NCI-H345 treated with DMSO at 0.1 percent for 48 hours (cell line): ENCODE measurements around the gene GALNT13.

Experiments used
- DNase-seq: peaks from one replicate; lab custom pipeline; 2025; ENCODE audit not compliant: unreplicated experiment; lab: John Stamatoyannopoulos, UW

The GALNT13 gene

DNA sequence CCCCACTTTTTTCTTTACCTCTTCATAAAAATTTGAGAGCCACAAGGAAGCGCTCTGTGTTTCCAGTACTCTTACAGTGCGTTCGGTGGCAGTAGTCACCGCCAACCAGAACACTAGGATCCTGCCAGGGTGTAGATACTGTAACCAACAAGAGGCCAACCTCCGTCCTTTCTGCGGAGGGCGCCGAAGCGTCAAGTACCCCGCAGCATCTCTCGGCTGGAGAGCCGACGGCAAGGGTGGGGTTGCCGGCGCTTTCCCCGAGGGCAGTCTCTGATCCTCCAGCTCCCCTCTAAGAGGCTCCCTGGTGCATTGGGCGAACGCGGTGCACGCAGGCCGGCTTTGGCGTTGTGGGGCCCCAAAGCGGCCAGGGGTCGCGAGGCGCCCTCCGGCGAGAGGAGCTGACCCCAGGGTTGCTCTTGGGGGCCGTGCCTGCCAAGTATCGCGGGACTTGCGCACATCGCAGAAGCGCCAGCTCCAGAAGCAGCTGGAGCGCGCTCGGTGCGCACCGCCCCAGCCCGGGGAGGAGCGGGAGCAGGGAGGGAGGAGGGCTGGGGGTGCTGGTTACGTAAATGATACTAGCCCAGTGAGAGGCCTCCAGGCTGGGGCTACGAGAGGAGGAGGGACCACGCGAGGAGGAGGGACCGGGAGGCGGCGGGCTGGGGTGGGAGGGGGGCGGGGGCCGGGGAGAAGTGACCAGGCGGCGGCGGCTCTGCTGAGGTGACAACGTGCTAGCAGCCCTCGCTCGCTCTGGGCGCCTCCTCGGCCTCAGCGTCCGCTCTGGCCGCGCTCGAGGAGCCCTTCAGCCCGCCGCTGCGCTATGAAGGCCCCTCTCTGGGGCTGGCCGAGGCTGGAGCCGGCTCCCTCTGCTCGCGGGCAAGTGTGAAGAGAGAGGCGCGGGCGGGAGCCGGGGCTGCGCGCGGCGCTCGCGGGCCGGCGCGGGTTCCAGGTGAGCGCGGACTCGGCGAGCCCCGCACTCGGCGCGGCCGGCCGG, at the start of gene GALNT13:
Gene GALNT13, plus strand, starts transcription at position 692 of the 991 bp plus-strand sequence.
- peak; percentile 82 for DNase-seq

DNA sequence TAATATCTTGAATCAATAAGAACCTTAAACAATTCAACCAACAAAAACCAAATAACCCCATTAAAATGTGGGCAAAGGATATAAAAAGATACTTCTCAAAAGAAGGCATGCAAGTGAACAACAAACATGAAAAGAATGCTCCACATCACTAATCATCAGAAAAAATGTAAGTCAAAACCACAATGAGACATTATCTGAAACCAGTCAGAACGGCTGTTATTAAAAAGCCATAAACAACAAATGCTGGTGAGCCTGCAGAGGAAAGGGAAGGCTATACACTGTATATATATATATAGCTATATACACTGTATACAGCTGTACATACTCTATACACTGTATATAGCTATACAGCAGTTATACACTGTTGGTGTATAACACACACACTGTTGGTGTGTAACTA, 47.8 kb upstream of the GALNT13 start:
- DNase-seq: no peak

DNA sequence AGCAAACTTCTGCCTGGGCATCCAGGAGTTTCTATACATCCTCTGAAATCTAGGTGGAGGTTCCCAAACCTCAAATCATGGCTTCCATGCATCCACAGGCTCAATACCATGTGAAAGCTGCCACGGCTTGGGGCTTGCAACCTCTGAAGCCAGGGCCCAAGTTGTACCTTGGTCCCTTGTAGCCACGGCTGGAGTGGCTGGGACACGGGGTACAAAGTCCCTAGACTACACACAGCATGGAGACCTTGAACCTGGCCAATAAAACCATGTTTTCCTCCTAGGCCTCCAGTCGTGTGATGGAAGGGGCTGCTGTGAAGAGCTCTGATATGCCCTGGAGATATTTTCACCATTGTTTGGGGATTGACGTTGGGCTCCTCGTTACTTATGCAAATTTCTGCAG, 43.4 kb upstream of the GALNT13 start:
- no peak for DNase-seq

DNA sequence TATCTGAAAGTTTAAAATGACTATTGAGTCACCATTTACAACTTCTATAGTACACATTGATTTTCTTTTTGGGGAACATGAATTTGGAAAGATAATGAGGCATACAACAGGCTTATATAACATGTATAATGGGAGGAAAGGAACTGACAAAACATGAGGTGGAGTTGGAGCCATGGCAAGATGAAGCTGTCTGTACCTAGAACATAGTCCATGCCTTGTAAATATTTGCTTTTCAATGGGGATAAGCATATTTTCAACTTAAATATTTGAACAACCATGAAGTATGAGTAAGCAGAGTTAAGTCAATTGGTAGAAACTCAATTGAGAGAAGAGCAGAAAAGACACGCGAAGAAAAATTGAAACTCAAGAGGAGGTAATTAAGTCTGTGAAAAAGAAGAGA, 37.1 kb upstream of the GALNT13 start:
- DNase-seq: no peak

DNA sequence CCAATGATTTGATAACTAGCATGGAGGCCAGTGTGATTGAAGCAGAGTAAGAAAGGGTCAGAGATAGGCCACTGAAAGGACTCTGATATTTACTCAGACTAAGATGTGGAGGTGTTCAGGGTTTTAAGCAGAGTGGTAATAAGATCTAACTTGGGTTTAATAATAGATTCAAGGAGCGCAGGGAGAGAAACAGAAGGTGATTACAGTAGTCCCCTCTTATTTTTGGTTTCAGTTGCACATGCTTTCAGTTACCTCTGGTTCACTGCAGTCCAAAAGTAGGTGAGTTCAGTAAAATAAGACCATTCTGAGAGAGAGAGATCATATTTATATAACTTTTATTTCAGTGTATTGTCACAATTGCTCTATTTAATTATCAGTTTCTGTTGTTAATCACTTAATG, 13.5 kb upstream of the GALNT13 start:
- DNase-seq: no peak

DNA sequence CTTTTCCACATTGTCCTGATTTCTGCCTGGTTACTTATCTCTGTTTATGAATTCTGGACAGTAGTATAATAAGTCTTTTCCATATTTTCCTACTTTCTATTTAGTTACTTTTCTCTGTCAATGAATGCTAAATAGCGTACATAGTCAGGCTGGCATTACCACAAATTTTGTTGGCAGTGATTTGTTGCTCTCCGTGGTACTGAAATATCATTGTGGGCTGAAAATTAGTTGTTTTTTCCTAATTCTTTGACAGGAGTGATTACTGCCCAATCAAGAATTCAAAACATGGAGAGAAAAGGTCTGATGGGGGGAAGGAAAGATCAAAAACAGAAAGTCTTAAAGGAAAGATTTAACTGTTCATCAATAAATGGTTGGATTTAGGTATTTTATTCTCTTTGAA, 7.7 kb upstream of the GALNT13 start:
- DNase-seq: no peak

DNA sequence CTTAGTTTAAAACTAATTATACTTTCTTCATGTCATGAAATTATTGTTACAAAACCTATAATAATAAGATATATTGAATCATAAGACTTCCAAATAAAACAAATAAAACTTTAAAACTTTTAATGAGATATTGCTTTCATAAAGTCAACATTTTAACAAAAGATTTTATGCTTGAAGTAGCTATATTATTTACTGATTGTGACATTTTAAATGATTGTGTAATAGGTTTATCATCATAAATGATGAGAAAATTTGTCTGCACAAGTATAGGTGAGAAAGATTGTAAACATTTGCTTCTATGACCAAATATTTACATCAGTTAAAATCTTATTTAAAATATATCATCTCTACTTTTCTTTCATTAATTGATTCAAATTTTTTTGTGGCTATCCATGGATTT, 5.1 kb upstream of the GALNT13 start:
- DNase-seq: no peak

DNA sequence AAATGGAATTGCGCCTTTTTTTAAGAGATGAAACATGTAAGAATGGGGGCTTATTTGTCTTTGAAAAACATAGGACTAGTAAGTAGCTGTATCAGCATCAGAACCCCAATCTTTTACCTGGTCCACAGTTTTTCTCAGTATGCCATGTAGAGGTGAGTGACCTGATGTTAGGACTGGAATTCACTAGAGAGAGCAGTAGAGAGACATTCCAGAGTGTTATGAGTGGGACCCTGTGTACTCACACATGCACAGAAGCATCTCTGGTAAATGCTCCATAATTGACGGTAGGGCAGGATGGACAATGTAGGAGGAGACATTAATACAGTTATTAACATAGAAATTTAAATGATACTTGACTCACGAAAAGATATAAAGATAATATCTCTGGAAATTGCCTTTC, 1.4 kb upstream of the GALNT13 start:
- peak; percentile 35 for DNase-seq

DNA sequence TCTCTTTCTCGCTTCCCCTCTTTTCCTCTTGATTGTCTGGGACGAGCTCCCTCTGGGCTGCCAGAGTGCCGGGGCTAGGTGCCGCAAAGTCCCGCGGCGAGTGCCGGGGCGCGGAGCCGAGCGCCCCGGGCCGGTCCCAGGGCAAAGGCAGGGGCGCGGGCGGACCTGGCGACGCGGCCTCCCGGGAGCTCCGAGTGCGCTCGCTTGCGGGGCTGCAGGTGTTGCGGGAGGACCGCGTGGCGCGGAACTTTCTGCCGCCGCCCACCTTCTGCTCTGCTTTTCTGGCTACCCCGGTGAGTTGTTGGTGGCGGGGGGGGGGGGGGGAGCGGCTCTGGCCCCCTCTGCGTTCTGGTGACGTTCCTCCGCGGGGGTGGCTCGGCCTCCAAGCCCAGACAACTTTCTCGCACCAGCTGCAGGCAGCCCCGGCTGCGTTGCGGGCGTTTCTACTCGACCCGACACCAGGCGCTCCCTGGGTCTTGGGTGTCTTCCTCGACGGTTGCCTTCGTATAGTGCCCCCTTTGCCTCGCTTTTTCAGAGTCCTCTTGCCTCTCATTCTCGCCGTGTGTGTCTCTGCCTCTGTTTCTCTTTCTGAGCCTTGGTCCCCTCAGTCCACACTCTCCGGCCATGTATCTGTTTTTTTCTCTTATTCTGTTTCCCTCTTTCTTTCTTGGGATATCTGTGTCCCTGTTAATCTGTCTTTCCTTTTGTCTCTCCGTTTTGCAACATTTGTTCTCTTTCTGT, 759 bp downstream of the GALNT13 start:
- peak; percentile 14 for DNase-seq

DNA sequence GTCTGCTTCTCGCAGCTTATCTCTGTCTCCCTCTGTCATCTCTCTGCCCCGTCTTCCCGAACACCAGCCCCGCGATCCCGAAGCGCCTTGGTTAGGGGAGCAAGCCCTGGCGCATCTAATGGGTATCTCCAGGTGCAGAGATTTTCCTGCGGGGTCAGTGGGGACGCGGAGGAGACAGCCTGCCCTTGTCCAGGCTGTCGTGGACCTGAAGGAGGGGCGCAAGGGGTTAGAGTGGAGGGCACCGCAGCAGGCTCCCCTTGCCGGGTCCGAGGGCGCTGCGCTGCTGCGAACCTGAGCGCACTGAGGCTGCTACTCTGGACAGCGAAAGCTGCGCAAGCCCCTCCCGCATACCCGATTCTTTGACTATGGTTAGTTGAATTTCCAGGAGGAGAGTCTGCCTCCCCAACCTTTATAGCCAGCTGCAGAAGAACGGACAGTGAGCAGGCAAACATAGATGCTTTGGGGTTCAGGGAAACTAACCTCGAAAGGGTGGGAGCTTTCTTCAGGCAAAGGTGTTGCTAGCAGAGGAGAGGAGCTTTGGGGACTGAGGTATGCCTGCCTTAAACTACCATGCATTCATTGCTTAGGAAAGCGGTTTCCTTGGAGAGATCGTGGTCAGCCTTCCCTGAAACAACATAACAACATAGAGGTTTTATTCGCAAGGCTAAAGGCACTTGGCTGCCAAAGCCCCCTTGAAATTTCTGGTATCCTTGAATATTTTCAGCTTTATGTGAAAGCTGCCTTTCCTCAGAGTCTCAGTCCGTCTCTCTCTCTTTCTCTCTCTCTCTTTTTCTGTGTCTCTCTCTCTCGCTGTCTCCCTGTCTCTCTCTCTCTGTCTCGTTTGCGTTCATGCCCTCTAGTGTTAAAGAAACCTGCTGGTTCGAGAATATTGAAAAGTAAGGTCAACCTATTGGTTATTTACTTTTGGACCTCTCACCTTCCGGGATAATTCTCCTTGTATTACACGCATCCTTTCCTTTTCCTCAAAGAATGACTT, 1.6 kb downstream of the GALNT13 start:
- peak; percentile 12 for DNase-seq

DNA sequence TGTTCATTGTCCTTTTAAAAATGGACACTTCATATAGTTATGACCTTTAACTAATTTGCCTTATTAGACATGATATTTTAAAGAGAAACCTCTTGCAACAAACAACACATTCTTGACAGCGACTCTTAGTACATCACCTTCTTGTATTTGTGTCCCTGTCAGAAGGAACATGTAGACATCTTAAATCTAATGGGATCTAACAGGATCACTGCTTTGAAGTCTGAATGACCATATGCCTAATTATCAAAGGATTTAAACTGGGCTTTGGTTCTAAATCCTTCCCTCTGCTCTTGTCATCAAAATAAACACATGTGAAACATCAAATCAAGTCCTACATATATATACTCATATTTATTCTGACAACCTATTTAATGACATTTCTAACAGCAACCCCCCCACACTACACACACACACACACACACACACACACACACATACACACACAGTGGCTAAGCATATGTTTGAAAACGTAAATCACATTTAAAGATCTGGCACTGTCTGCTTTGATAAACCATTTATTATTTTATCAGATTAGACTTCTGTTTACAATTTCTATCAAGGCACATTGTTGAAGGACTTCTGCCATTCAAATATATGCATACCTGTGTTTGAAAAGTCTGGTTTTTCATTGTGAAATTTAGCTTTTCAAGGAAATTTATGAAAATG, 4.2 kb downstream of the GALNT13 start:
- DNase-seq: no peak

DNA sequence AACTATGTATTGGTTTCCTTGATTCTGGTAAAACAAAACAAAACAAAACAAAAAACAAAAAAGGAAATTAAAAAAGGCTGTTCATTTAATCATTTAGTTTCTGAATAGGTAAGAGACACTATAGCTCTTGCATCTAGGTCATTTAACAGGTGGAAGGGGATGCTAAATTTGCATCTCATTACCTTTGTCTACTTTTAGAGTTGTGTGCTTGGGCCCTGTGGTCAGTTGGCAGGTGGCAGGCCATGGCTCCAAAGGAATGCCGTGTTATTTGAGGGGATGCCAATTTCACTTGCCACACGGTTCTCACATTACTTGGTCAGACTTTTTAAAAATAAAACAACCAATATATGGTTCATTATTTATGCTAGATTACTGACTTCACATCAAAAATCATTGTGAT, 9.2 kb downstream of the GALNT13 start:
- DNase-seq: no peak

DNA sequence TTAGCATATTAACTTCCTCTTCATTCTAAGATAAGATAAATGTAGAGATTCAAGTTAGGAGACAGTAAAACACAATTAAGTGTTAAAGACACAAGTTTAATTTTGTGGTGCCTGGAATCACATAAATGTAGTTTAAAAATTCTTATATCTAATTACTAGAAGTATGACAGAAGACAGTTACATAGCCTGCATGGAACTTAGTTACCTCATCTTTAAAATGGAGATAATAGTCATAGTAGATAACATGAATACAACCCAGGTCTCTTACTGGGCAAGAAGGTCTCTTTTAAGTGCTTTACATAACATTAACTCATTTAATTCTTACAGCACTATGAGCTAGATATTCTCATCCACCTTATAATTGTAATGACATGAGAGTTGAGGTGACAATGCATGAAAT, 15.1 kb downstream of the GALNT13 start:
- no peak for DNase-seq

DNA sequence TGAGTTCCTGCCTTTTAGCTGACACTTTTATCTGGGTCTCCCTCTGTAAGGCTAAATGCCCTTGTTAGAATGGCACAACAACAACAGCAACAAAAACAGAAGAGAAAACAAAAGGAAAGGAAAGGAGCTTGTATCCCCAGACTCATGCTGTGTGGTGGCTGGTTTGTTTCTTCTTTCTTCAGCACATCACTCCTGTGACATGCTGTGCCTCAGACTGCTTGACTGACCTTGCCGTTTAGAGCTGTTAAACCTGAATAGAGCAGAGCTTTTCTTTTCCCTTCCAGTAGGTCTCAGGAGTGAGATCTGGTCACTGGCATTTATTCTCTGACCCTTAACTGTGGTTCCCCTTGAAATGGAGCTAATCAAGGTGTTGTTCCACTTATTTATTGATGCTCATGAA, 18.9 kb downstream of the GALNT13 start:
- no peak for DNase-seq

DNA sequence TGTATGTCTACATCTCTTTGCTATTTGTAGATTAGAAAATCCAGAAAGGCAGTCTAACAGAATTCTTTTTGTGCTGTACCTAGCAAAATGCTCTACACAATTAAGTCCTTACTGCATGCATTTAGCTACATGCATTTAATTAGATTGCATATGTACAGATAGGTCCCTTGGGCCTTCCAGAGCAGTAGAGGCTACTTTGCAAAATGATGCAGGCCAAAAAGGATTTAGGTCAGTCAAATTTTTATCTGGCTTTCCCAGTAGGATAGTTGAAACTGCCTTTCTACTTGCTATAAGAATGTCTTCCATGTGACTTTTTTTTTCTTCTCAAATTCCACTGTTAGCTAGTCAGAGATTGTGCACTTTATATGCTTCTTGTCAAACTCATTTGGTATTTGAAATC, 19.3 kb downstream of the GALNT13 start:
- DNase-seq: no peak

DNA sequence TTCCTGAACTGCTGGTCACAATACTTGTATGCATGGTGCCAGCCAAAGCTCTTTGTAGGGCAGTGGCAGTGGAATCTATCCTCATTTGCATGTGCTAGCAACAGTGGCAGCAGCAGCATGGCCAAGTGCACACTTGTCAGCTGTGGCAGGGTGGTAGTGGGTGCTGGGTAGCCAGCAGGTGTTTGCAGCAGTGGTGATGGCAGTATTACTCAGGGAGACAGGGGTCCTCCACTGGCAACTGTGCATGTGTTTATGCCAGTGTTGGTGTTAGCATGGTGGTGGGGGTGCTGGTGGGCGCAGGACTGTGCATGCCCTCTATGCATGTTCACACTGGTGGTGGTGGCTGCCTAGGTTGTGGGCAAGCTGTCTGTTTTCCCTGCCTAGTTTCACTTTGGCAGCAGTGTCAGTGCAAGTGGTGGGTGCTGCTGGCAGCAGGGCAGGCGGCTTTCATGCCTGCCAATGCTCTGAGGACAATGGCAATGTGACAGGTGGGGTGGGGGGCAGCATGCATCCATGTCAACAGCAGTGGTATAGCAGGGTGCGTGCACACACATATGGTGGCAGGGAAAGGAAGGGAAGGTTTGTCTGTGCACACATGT, 41.2 kb downstream of the GALNT13 start:
- no peak for DNase-seq

DNA sequence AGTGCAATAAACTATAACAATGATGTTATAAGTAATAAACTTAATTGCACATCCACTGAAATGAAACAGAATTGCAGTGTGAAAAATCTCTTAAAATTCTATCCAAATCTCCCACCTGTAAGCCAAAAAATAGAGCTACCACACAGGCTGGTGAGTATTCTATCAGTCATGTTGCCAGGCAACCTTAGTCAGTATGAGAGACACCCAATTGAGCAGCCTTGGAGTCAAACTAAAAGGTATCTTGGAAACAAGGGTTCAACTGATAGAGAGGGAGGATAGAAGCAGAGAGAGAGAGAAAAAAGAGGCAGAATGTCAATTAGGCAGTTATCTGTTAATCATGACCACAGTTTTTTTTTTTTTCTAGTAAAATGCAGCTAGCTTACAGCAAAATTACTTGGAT, 45.8 kb downstream of the GALNT13 start:
- DNase-seq: no peak

DNA sequence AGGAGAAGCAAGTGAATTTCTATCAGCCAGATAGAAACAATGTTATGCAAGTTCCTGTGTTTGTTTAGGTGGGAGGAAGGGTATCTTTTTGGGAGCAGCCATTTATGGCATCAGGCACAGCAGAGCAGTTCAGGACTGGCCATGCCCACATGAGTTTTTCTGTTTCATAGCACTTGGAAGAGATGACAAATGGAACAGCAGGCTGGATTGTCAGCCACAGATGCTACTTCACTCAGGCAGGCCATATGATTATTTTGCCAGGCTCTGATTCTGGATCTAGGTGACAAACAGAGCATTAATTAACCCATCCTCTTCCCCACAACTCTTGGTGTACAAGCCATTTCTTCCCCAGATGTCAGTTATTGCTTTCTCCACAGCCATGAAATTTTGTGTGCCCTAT, 63.8 kb downstream of the GALNT13 start:
- DNase-seq: no peak

DNA sequence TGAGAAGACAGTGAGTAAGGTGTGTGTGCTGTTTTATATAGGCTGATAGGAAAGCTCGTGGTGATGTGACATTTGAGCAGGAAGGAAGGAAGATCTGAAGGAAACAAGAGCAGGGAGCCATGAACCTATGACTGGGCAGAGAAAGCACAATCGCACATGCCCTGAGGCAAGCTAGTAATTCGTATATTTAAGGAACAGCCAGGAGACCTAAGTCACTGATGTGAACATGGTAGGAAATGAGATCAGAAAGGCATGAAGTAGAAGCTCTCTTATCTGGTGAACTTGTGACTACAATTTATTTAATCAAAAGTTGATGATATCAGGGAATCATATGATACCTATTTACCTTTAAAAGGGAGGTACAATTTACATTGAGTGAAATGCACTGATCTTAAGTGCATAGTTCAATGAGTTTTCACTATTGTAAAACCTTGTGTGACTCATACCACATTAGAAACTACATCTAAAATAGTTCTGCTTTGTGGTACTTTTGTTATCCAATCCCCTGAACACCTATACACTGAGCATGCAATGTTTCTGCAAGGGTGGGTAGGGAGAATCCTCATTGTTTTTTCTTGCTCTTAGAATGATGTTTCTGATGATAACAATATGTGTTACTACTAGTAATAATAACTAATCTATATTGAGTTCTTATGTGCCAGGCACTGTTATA, 67.5 kb downstream of the GALNT13 start:
- no peak for DNase-seq
